SU-DHL-6 (cell line): ENCODE results near the gene MYF5.

Source experiments
- H2AFZ ChIP-seq: fragments of 200-600 bp; sonication (generic); 2 replicates; pipeline ENCODE4 v1.6.1; 2014; ENCODE audit warnings: low read depth, mild to moderate bottlenecking, moderate library complexity, mixed read lengths, antibody characterized with exemption, low read length; ENCODE audit not compliant: severe bottlenecking
- H3F3A ChIP-seq: fragments of 200-600 bp; shearing (Covaris generic); 2 replicates; pipeline ENCODE4 v1.6.0; 2016; ENCODE audit warnings: antibody characterized with exemption, mild to moderate bottlenecking; ENCODE audit not compliant: insufficient read depth
- H3K27ac ChIP-seq: fragments of 200-600 bp; sonication (generic); 2 replicates; pipeline ENCODE4 v1.5.1; 2016; ENCODE audit warnings: low read depth, mild to moderate bottlenecking, low read length, moderate library complexity, mixed read lengths
- H3K27me3 ChIP-seq: fragments of 200-600 bp; sonication (generic), shearing (Covaris generic); 2 replicates; pipeline ENCODE4 v1.6.0; 2014; ENCODE audit warnings: mild to moderate bottlenecking, low read length
- H3K36me3 ChIP-seq: fragments of 200-600 bp; sonication (generic); 2 replicates; pipeline ENCODE4 v1.6.1; 2014; ENCODE audit warnings: mild to moderate bottlenecking, low read length, mixed read lengths
- H3K4me2 ChIP-seq: fragments of 300-600, 200-600 bp; shearing (Covaris generic), sonication (generic); 2 replicates; pipeline ENCODE4 v1.6.0; 2014; ENCODE audit warnings: low read length, low read depth, mild to moderate bottlenecking; ENCODE audit not compliant: poor library complexity, severe bottlenecking
- H3K4me3 ChIP-seq: fragments of 200-600 bp; sonication (generic); 2 replicates; pipeline ENCODE4 v1.5.1; 2014; ENCODE audit warnings: antibody characterized with exemption, low read length, mild to moderate bottlenecking, mixed read lengths; ENCODE audit not compliant: insufficient read depth, poor library complexity, severe bottlenecking
- H3K79me2 ChIP-seq: fragments of 200-600 bp; sonication (generic); 2 replicates; pipeline ENCODE4 v1.6.1; 2014; ENCODE audit warnings: mild to moderate bottlenecking, low read length, moderate library complexity; ENCODE audit not compliant: insufficient read depth
- H3K9ac ChIP-seq: fragments of 200-600 bp; sonication (generic); 2 replicates; pipeline ENCODE4 v1.7.0; 2014; ENCODE audit warnings: mild to moderate bottlenecking, low read length
- H3K9me2 ChIP-seq: fragments of 200-600 bp; sonication (generic); replicated peaks from 2 replicates; pipeline ENCODE4 v1.6.1; 2014; ENCODE audit warnings: low read length; ENCODE audit not compliant: insufficient read depth
- H3K9me3 ChIP-seq: fragments of 200-600 bp; sonication (generic); 2 replicates; pipeline ENCODE4 v1.6.1; 2014; ENCODE audit warnings: low read length, mixed read lengths; ENCODE audit not compliant: insufficient read depth
- H4K20me1 ChIP-seq: fragments of 200-600 bp; sonication (generic); 2 replicates; pipeline ENCODE4 v1.6.1; 2014; ENCODE audit warnings: low read depth, mild to moderate bottlenecking, antibody characterized with exemption, low read length, moderate library complexity, mixed read lengths
- CTCF ChIP-seq: fragments of 200-600 bp; sonication (generic); IDR thresholded peaks from one replicate; pipeline ENCODE4 v1.5.1; 2017; ENCODE audit warnings: antibody characterized with exemption, mild to moderate bottlenecking, low read length, moderate library complexity; ENCODE audit not compliant: insufficient read depth, poor library complexity, severe bottlenecking
- EZH2phosphoT487 ChIP-seq: fragments of 200-600 bp; sonication (generic), shearing (Covaris generic); conservative IDR thresholded peaks from 2 replicates; pipeline ENCODE4 v1.6.1; 2018; ENCODE audit warnings: mild to moderate bottlenecking, antibody characterized with exemption, low read length, moderate library complexity, mixed read lengths

Gene MYF5

GRCh38 chr12:80690513-80690912 lies 26.2 kb upstream of the MYF5 start:
- H3K36me3 ChIP-seq, result no peaks in the 10 kb centered on the region
- no peaks in the 10 kb centered on the region for H3K79me2 ChIP-seq
- H3K9ac ChIP-seq, result no peak overlapping the region
- H3K27ac ChIP-seq, result no peak overlapping the region
- no peaks in the 10 kb centered on the region for H3K27me3 ChIP-seq
- H3K4me3 ChIP-seq, result no peak overlapping the region
- H3K9me2 ChIP-seq, result peaks cover 3% of the 10 kb centered on the region; the same call in 1 of the 2 replicates
- H3K9me3 ChIP-seq, result no peaks in the 10 kb centered on the region
- H3K4me2 ChIP-seq, result no peak overlapping the region
- H3F3A ChIP-seq, result no peaks in the 10 kb centered on the region
- H4K20me1 ChIP-seq, result no peaks in the 10 kb centered on the region
- TF ChIP-seq EZH2phosphoT487 (no peak), CTCF (no peak)
- H2AFZ ChIP-seq, result no peak overlapping the region

- no peaks in the 10 kb centered on the region for H3F3A ChIP-seq
- no peak overlapping the region for H3K9ac ChIP-seq
- TF ChIP-seq CTCF, result no peak
- TF ChIP-seq EZH2phosphoT487, result no peak
- H3K9me3 ChIP-seq, result no peaks in the 10 kb centered on the region
- H4K20me1 ChIP-seq, result no peaks in the 10 kb centered on the region
- H3K4me3 ChIP-seq, result no peak overlapping the region
- H3K9me2 ChIP-seq, result peaks cover 3% of the 10 kb centered on the region; the same call in 1 of the 2 replicates
- no peaks in the 10 kb centered on the region for H3K36me3 ChIP-seq
- H3K27me3 ChIP-seq, result no peaks in the 10 kb centered on the region
- no peak overlapping the region for H3K4me2 ChIP-seq
- no peak overlapping the region for H2AFZ ChIP-seq
- no peaks in the 10 kb centered on the region for H3K79me2 ChIP-seq
- H3K27ac ChIP-seq, result no peak overlapping the region
These were observed 24.6 kb upstream of the MYF5 start for GRCh38 chr12:80692114-80692513.

- no peaks in the 10 kb centered on the region for H3K9me2 ChIP-seq
- no peak overlapping the region for H2AFZ ChIP-seq
- H3F3A ChIP-seq, result no peaks in the 10 kb centered on the region
- H3K4me2 ChIP-seq, result no peak overlapping the region
- no peaks in the 10 kb centered on the region for H4K20me1 ChIP-seq
- no peaks in the 10 kb centered on the region for H3K36me3 ChIP-seq
- no peaks in the 10 kb centered on the region for H3K9me3 ChIP-seq
- H3K9ac ChIP-seq, result no peak overlapping the region
- no peaks in the 10 kb centered on the region for H3K79me2 ChIP-seq
- H3K4me3 ChIP-seq, result no peak overlapping the region
- TF ChIP-seq CTCF (no peak), EZH2phosphoT487 (no peak)
- no peak overlapping the region for H3K27ac ChIP-seq
- H3K27me3 ChIP-seq, result no peaks in the 10 kb centered on the region
These were observed 19.3 kb upstream of the MYF5 start for GRCh38 chr12:80697270-80697887.
